K562 (cell line): Measurements from ENCODE around the gene CEP162. TPM values are rescaled to one million over a fixed set of nuclear protein-coding genes. Genes with fewer than 3 reads are reported as not detected.
A peak's percentile ranks its signal among the peaks of the same experiment; 100 is the strongest.

Experiments used
- ATAC-seq: fragments of 200-7000 bp; cut with Tn5 transposase; 3 replicates; pipeline ENCODE4 v1.9.1; 2020; ENCODE audit warnings: moderate library complexity
- BruUV-seq: library from RNA; stranded (reverse); fragments of 400-500 nt; replicated peaks from 2 replicates; lab custom pipeline; 2021; lab: Mats Ljungman, UMichigan
- CTCF ChIA-PET: fragments of 300-600 bp; formaldehyde crosslinking; extraction: SDS; loops from one replicate; lab custom pipeline; 2021; ENCODE audit warnings: low intra/inter-chr PET ratio; lab: Yijun Ruan, JAX
- POLR2A ChIA-PET: fragments of 300-600, 350-650 bp; sonication (Branson Sonifier 250); formaldehyde crosslinking; extraction: SDS; loops from one replicate; lab custom pipeline; 2021; ENCODE audit warnings: antibody characterized with exemption, inconsistent platforms; lab: Yijun Ruan, JAX
- DNase-seq, 4 experiments: peaks; one replicate each; pipeline versions ENCODE4 v3.0.0 to v3.0.0-alpha.2; 2011 to 2018; ENCODE audit warnings: low spot score in 3 of 4, mixed read lengths in 3 of 4; ENCODE audit errors: extremely low read depth in 1 of 4
- FAIRE-seq: peaks from 2 replicates; lab custom pipeline; 2011; peaks lifted over from hg19 to GRCh38; lab: Jason Lieb, UNC
- H2AFZ ChIP-seq: 2 replicates; pipeline ENCODE4 v1.6.0; 2011; ENCODE audit warnings: low read depth, low read length, control low read depth, inconsistent platforms
- H3K27ac ChIP-seq: fragments of 200-600 bp; 3 replicates; pipeline ENCODE4 v1.8.0; 2011; ENCODE audit warnings: low read depth, mild to moderate bottlenecking, control low read depth, inconsistent platforms, low read length, moderate library complexity, mixed read lengths; ENCODE audit errors: extremely low read depth
- H3K27me3 ChIP-seq, 2 experiments: fragments of 300-600 bp in 1 of 2; 2 replicates in 1 of 2; 3 replicates in 1 of 2; pipeline versions ENCODE4 v1.6.0 to v1.8.0; 2011; ENCODE audit warnings: inconsistent platforms in 2 of 2, low read length in 2 of 2, mild to moderate bottlenecking in 1 of 2, mixed read lengths in 1 of 2, moderate library complexity in 1 of 2; ENCODE audit not compliant: control insufficient read depth in 2 of 2, insufficient read depth in 2 of 2
- H3K36me3 ChIP-seq: fragments of 300-600 bp; 3 replicates; pipeline ENCODE4 v1.8.0; 2011; ENCODE audit warnings: mild to moderate bottlenecking, low read length, inconsistent platforms; ENCODE audit not compliant: control insufficient read depth, insufficient read depth
- H3K4me1 ChIP-seq, 2 experiments: fragments of 200-600 bp in 1 of 2; replicated peaks in 1 of 2; 2 replicates in 1 of 2; 3 replicates in 1 of 2; pipeline versions ENCODE4 v1.5.1 to v1.8.0; 2011; ENCODE audit warnings: inconsistent platforms in 2 of 2, low read length in 2 of 2, mild to moderate bottlenecking in 1 of 2, mixed read lengths in 1 of 2, moderate library complexity in 1 of 2; ENCODE audit not compliant: control insufficient read depth in 2 of 2, insufficient read depth in 2 of 2
- H3K4me2 ChIP-seq: 2 replicates; pipeline ENCODE4 v1.6.1; 2011; ENCODE audit warnings: low read length, control low read depth, inconsistent platforms, mixed read lengths; ENCODE audit not compliant: insufficient read depth
- H3K4me3 ChIP-seq: fragments of 200-600 bp; sonication (generic), shearing (Covaris generic); 2 replicates; pipeline ENCODE4 v1.5.1; 2016; ENCODE audit warnings: control low read depth, inconsistent platforms
- H3K79me2 ChIP-seq: fragments of 200-600 bp; 3 replicates; pipeline ENCODE4 v1.8.0; 2011; ENCODE audit warnings: low read length, inconsistent platforms; ENCODE audit not compliant: control insufficient read depth, insufficient read depth
- H3K9ac ChIP-seq, 2 experiments: 2 replicates each; pipeline versions ENCODE4 v1.6.0 to v1.6.1; 2011; ENCODE audit warnings: low read depth in 2 of 2, low read length in 2 of 2, control low read depth in 1 of 2, inconsistent platforms in 1 of 2, mild to moderate bottlenecking in 1 of 2, mixed read lengths in 1 of 2; ENCODE audit not compliant: insufficient read depth in 1 of 2
- H3K9me1 ChIP-seq: one replicate; pipeline ENCODE4 v1.6.0; 2011; ENCODE audit warnings: inconsistent platforms, mild to moderate bottlenecking, low read length, moderate library complexity; ENCODE audit not compliant: control insufficient read depth, insufficient read depth
- H3K9me3 ChIP-seq: replicated peaks from 2 replicates; pipeline ENCODE4 v1.5.1; 2011; ENCODE audit warnings: low read depth, low read length, inconsistent platforms; ENCODE audit not compliant: control insufficient read depth, insufficient read depth
- H4K20me1 ChIP-seq: replicated peaks from 2 replicates; pipeline ENCODE4 v1.6.1; 2011; ENCODE audit warnings: low read length, inconsistent platforms, mixed read lengths; ENCODE audit not compliant: control insufficient read depth, insufficient read depth
- BRF1 ChIP-seq: IDR thresholded peaks from 3 replicates; pipeline ENCODE4 v1.6.1; 2011; ENCODE audit warnings: borderline replicate concordance, mild to moderate bottlenecking; ENCODE audit not compliant: insufficient read length; ENCODE audit errors: extremely low read depth
- FOXJ2 ChIP-seq: fragments of 200-800 bp; sonication (Bioruptor generic); IDR thresholded peaks from 2 replicates; pipeline ENCODE4 v1.6.1; 2016; ENCODE audit warnings: missing genetic modification characterization, missing compliant biosample characterization
- HOXB6 ChIP-seq: fragments of 250-450 bp; sonication (Bioruptor Pico); IDR thresholded peaks from 2 replicates; pipeline ENCODE4 v1.5.1; 2022; ENCODE audit warnings: mild to moderate bottlenecking, borderline replicate concordance
- MYNN ChIP-seq, 2 experiments: sonication (generic); formaldehyde crosslinking in 1 of 2; IDR thresholded peaks; 2 replicates each; pipeline versions ENCODE4 v1.5.0 to v1.6.1; 2016 to 2020; ENCODE audit warnings: antibody characterized with exemption in 1 of 2, missing genetic modification reagents in 1 of 2
- RFX1 ChIP-seq: fragments of 450-650 bp; IDR thresholded peaks from 2 replicates; pipeline ENCODE4 v1.6.1; 2016; ENCODE audit warnings: mild to moderate bottlenecking, moderate library complexity
- WGBS: fragments of 100-300 bp; shearing (Covaris generic); methylation state at CpG from one replicate; pipeline ENCODE4 v1.1.6; 2016; ENCODE audit warnings: low coverage, mixed read lengths; ENCODE audit not compliant: insufficient coverage; ENCODE audit errors: missing lambda C conversion rate; 5-methylcytosine and 5-hydroxymethylcytosine counted together
- in situ Hi-C: fragments of 300-500 bp; cut with MboI; formaldehyde crosslinking; loops from 4 replicates; pipeline ENCODE4 v1.15.0; 2018; ENCODE audit warnings: inconsistent platforms, mixed read lengths
- intact Hi-C: fragments of 100-400 bp; cut with micrococcal nuclease; formaldehyde crosslinking; loops from 2 replicates; pipeline ENCODE4 v1.14.2; 2022
- polyA plus RNA-seq, 8 experiments: library from polyadenylated mRNA; depleted of rRNA in 4 of 8; stranded (reverse) in 5 of 8; unstranded in 3 of 8; fragments of >200 nt; fragmentation: Nextera tagmentation in 2 of 8; fragmentation: Illumina TruSeq in 1 of 8; extraction: Ambion mirVana in 2 of 8; extraction: Trizol in 1 of 8; gene quantifications; 2 replicates each; pipeline versions ENCODE4 v1.2.1 to v1.2.3, GENCODE V29; 2011 to 2014; ENCODE audit warnings: inconsistent platforms in 1 of 8, missing spikeins in 1 of 8
- total RNA-seq, 7 experiments: library from RNA; depleted of rRNA in 6 of 7; stranded (reverse); fragments of >200 nt in 6 of 7; fragmentation: Illumina TruSeq in 2 of 7; extraction: Trizol in 2 of 7; gene quantifications; 2 replicates each; pipeline versions ENCODE4 v1.2.1 to v1.2.3, GENCODE V29; 2011 to 2021; ENCODE audit warnings: low replicate concordance in 1 of 7
- TF ChIP-seq, protein P1 (sequence below): fragments of 450-650 bp; IDR thresholded peaks from 2 replicates; pipeline ENCODE4 v1.6.1; 2016

CEP162 gene
- total and polyA plus RNA-seq, 9 of the 15 experiments (the other 6 are each of a cell fraction or from before 2014, with no cell fraction given) = 3.9 to 8.6 (median 6.7) TPM

DNA sequence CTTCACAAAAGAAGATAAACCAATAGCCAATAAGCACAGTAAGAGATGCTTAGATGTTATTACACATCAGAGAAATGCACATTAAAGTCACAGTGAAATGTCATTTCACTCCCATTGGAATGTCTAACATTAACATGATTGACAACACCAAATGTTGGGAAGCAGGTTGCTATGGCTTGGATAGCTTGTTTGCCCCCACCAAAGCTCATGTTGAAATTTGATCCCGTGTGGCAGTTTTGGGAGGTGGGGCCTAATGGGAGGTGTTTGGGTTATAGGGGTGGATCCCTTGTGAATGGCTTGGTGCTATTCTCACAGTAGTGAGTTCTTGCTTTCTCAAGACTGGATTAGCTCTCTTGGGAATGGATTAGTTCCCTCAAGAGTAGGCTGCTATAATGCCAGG, 149.1 kb downstream of the CEP162 start:
- no peak overlapping the region for H3K4me3 ChIP-seq
- H3K9ac ChIP-seq = no peak overlapping the region
- no TSS peak for BruUV-seq
- H3K79me2 ChIP-seq = no peaks in the 10 kb centered on the region
- H4K20me1 ChIP-seq = no peaks in the 10 kb centered on the region
- TF ChIP-seq RFX1 = peak; percentile 37
- no peak for TF ChIP-seq HOXB6 (CRISPR knock-in tag)
- TF ChIP-seq FOXJ2 (tag) = 0 out of 2 replicates have a peak, but pooled peaks have one; percentile 29
- TF ChIP-seq, protein P1, sequence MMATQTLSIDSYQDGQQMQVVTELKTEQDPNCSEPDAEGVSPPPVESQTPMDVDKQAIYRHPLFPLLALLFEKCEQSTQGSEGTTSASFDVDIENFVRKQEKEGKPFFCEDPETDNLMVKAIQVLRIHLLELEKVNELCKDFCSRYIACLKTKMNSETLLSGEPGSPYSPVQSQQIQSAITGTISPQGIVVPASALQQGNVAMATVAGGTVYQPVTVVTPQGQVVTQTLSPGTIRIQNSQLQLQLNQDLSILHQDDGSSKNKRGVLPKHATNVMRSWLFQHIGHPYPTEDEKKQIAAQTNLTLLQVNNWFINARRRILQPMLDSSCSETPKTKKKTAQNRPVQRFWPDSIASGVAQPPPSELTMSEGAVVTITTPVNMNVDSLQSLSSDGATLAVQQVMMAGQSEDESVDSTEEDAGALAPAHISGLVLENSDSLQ = peak; percentile 64
- DNase-seq (peak in 1 of 4 experiments; percentile 67), FAIRE-seq (peak; percentile 62), ATAC-seq (peak; percentile 78)
- ChIA-PET CTCF (no interaction called here), POLR2A (interaction anchor here (0.7 to 0.9 kb wide), 3 partner anchors 13 to 191 kb away, joined by 3 read pairs; no protein-coding TSS in a partner anchor)
- in situ Hi-C loops (no loop called here), intact Hi-C loops (no loop called here)
- H3K4me1 ChIP-seq = peaks cover 10 to 17% of the 10 kb centered on the region in 2 experiments; a peak in 3 of 5 replicates
- no peaks in the 10 kb centered on the region for H3K9me1 ChIP-seq
- no peaks in the 10 kb centered on the region for H3K27me3 ChIP-seq
- H3K27ac ChIP-seq = no peak overlapping the region
- no peaks in the 10 kb centered on the region for H3K36me3 ChIP-seq
- no peaks in the 10 kb centered on the region for H3K9me3 ChIP-seq
- H3K4me2 ChIP-seq = no peak overlapping the region
- peak overlapping the region; percentile 20 for H2AFZ ChIP-seq
- WGBS = 0% methylated on average over 1 of the region's 1 CpG

- ChIA-PET CTCF (no interaction called here), POLR2A (interaction anchor here (0.6 to 0.9 kb wide), 3 partner anchors 14 to 23 kb away, joined by 3 read pairs; no protein-coding TSS in a partner anchor)
- peak; percentile 91 for TF ChIP-seq MYNN (IDR thresholded peaks at IDR 0.05)
- TF ChIP-seq MYNN (CRISPR knock-in tag; IDR thresholded peaks at IDR 0.05) = no peak
- no peak for TF ChIP-seq BRF1
- intact Hi-C loops = no loop called here
- no peak for DNase-seq
- no TSS peak for BruUV-seq
- 63% methylated on average over 2 of the region's 2 CpGs for WGBS
- H3K9ac ChIP-seq = no peak overlapping the region
- peaks cover 10 to 17% of the 10 kb centered on the region in 2 experiments; a peak in 3 of 5 replicates for H3K4me1 ChIP-seq
- in situ Hi-C loops = no loop called here
- H3K27ac ChIP-seq = no peak overlapping the region
- no peaks in the 10 kb centered on the region for H3K9me3 ChIP-seq
- no peaks in the 10 kb centered on the region for H3K9me1 ChIP-seq
- H3K27me3 ChIP-seq = no peaks in the 10 kb centered on the region
- no peak overlapping the region for H3K4me2 ChIP-seq
- no peak overlapping the region for H3K4me3 ChIP-seq
- no peaks in the 10 kb centered on the region for H3K36me3 ChIP-seq
- no peak overlapping the region for H2AFZ ChIP-seq
- H3K79me2 ChIP-seq = no peaks in the 10 kb centered on the region
- no peak for FAIRE-seq
- no peaks in the 10 kb centered on the region for H4K20me1 ChIP-seq
- ATAC-seq = no peak
These were observed 149.8 kb downstream of the CEP162 start for GRCh38 chr6:84077645-84078044.
